Body of pancreas (tissue), 4 donors: ENCODE data around the gene CSNK1A1.

ENCODE experiments used
- CTCF ChIP-seq, 7 experiments: fragments of 450-650 bp in 4 of 7; fragments of 200-600 bp in 3 of 7; sonication (generic) in 3 of 7; IDR thresholded peaks; one replicate each; pipeline ENCODE4 v1.5.1; 2016 to 2019; ENCODE audit warnings: antibody characterized with exemption in 7 of 7
- POLR2A ChIP-seq, 3 donors: fragments of 450-650 bp; IDR thresholded peaks; one replicate each; pipeline ENCODE4 v1.6.1; 2016; ENCODE audit warnings: antibody characterized with exemption in 3 of 3, mild to moderate bottlenecking in 2 of 3

DNA sequence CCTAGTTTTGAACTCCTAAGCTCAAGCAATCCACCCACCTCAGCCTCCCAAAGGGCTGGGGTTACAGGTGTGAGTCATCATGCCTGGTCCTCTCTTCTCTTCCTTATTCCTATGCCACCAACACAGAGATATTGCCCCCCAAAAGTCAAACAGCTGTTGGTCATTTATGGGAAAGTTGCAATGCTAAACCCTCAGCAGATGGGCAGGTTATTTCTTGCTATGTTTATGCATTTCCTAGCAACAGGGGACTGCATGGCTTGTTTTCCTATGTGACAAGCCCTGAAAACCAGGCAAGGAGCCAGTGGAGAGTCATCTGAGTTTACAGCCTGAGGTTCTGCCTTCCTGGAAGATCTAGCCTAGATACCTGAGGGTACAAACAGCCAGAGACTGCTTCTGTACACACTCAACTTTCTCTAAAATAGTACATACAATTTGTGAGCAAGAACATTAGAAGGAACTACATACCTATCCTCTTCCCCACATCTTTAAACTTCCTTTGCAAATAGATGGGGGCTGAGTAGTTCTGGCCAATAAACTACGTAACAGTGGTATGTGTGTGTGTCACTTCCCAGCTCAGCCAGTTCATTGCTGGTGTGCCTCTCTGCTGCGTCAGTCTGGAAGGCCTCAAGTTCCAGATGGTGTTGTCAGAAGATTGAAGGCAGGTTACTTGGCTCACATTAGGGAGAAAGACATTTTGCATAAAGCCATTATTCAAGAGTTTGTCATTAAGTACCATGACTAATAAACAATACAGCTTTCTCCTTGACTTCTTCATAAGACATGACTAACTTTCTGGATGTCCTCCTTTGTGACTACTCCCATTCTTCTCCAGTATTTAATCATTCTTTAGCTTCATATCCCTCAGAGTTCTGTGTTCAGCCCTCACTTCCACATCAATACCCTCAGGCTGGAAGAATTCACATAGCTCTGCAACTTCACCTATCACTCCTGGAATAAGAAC lies 65.3 kb downstream of the CSNK1A1 start:
- TF ChIP-seq POLR2A (IDR thresholded peaks at IDR 0.05) (peak in 1 of 3 donors; percentile 39), CTCF (IDR thresholded peaks at IDR 0.05) (no peak)
